Neural progenitor cell (in vitro differentiated cells): ENCODE measurements around the gene CCL23. TPM values are rescaled to one million over a fixed set of nuclear protein-coding genes. Genes with fewer than 3 reads are reported as not detected.

Source experiments
- total RNA-seq: library from RNA; depleted of rRNA; stranded (reverse); fragments of >200 nt; gene quantifications from 2 replicates; pipeline ENCODE4 v1.2.3, GENCODE V29; 2015; ENCODE audit warnings: low replicate concordance

The CCL23 gene
- total RNA-seq, 1 donor from 2014 or later, result not detected

Other genes with a start within 250 kb of the CCL23 start
- gene MMP28, start 222.3 kb downstream of the CCL23 start, total RNA-seq, result not detected in 2 replicates
- 84.8 and 90.1 TPM in 2 replicates for gene TAF15, start 208.5 kb downstream of the CCL23 start, total RNA-seq
- not detected in 2 replicates for gene HEATR9, start 149.1 kb downstream of the CCL23 start, total RNA-seq
- gene CCL5, start 137.6 kb downstream of the CCL23 start, total RNA-seq, result not detected in 2 replicates
- gene RDM1, start 87.2 kb downstream of the CCL23 start, total RNA-seq, result 22.8 and 28.8 TPM in 2 replicates
- not detected in 2 replicates for gene LYZL6, start 74.3 kb downstream of the CCL23 start, total RNA-seq
- not detected in 2 replicates for gene CCL16, start 36.5 kb downstream of the CCL23 start, total RNA-seq
- not detected in 2 replicates for gene CCL14, start 31.2 kb downstream of the CCL23 start, total RNA-seq
- gene CCL15, start 16.4 kb downstream of the CCL23 start, total RNA-seq, result not detected in 2 replicates
- not detected in 2 replicates for gene CCL18, start 46.3 kb upstream of the CCL23 start, total RNA-seq
- gene CCL3, start 72.2 kb upstream of the CCL23 start, total RNA-seq, result not detected in 2 replicates
- gene CCL4, start 85.9 kb upstream of the CCL23 start, total RNA-seq, result not detected in 2 replicates
- gene TBC1D3B, start 158.7 kb upstream of the CCL23 start, total RNA-seq, result 3.3 TPM in 1 of 2 replicates, not detected in the other
- gene CCL3L1, start 178.8 kb upstream of the CCL23 start, total RNA-seq, result 1.2 and 2.9 TPM in 2 replicates
- gene CCL4L2, start 193.1 kb upstream of the CCL23 start, total RNA-seq, result not detected in 2 replicates
- gene TBC1D3I, start 246.6 kb upstream of the CCL23 start, total RNA-seq, result 0.22 TPM in 1 of 2 replicates, not detected in the other